ENCODE data around the gene GPBP1. TPM values are rescaled to one million over a fixed set of nuclear protein-coding genes. Genes with fewer than 3 reads are reported as not detected.

GPBP1 gene
- total and polyA plus RNA-seq, 2 donors (not counting 3 experiments of a cell fraction or from before 2014, with no cell fraction given) = 11.7 to 57.4 TPM

- ChIA-PET POLR2A (no interaction called here), CTCF (interaction anchor here (1.2 to 2.0 kb wide), 4 partner anchors 13 to 52 kb away, joined by 3 to 8 read pairs (median 6); no protein-coding TSS in a partner anchor)
- no TSS peak for BruUV-seq (replicated peaks)
- dilution Hi-C loops (cut with MboI; ENCODE audit: extremely low pct_ligation_motif_present, low sequenced_read_pairs) (no loop called here), intact Hi-C loops (cut with micrococcal nuclease) (no loop called here)
- Histone ChIP-seq H3K4me1 (ENCODE audit: control insufficient read depth, extremely low read depth, insufficient read depth, low read length) (no peaks in the 10 kb centered on the region), H3K36me3 (ENCODE audit: control insufficient read depth in 2 of 2, extremely low read depth in 1 of 2, insufficient read depth in 2 of 2, low read length in 2 of 2) (no peaks in the 10 kb centered on the region), H4K20me1 (replicated peaks; ENCODE audit: control insufficient read depth, extremely low read depth, insufficient read depth, low read length) (no peaks in the 10 kb centered on the region), H3K9me1 (replicated peaks; ENCODE audit: control insufficient read depth, extremely low read depth, insufficient read depth, low read length) (no peaks in the 10 kb centered on the region), H3K27me3 (ENCODE audit: control insufficient read depth in 2 of 2, insufficient read depth in 2 of 2, low read length in 2 of 2) (no peaks in the 10 kb centered on the region), H3K9ac (replicated peaks; ENCODE audit: extremely low read depth, insufficient read depth, low read length) (no peak overlapping the region), H3K27ac (ENCODE audit: insufficient read depth, low read depth, low read length) (no peak overlapping the region), H2AFZ (ENCODE audit: low read depth, low read length) (no peak overlapping the region), H3K9me3 (replicated peaks; ENCODE audit: control insufficient read depth, insufficient read depth, low read length) (no peaks in the 10 kb centered on the region), H3K79me2 (ENCODE audit: control insufficient read depth, insufficient read depth, low read length) (peaks cover 100% of the 10 kb centered on the region), H3K4me3 (replicated peaks in 1 of 3; ENCODE audit: insufficient read depth in 1 of 3, low read depth in 1 of 3, low read length in 3 of 3) (no peak overlapping the region), H3K4me2 (ENCODE audit: insufficient read depth, low read length) (no peak overlapping the region)
- TF ChIP-seq CTCF (IDR thresholded peaks at IDR 0.05; ENCODE audit: extremely low read depth in 1 of 2, insufficient read depth in 1 of 2, low read depth in 1 of 2, low read length in 2 of 2) (no peak), POLR2AphosphoS5 (IDR thresholded peaks at IDR 0.05; ENCODE audit: insufficient read depth, low read depth, low read length) (no peak), MYC (IDR thresholded peaks at IDR 0.05; ENCODE audit: low read depth, low read length) (no peak), GATA2 (IDR thresholded peaks at IDR 0.05; ENCODE audit: insufficient read depth, insufficient read length, low read depth, low read length) (no peak), JUN (IDR thresholded peaks at IDR 0.05; ENCODE audit: borderline replicate concordance, insufficient read depth, insufficient read length, low read depth) (no peak), MAX (IDR thresholded peaks at IDR 0.05; ENCODE audit: insufficient read depth, insufficient read length) (no peak), FOS (IDR thresholded peaks at IDR 0.05; ENCODE audit: borderline replicate concordance, insufficient read depth, low read length) (no peak), POLR2A (IDR thresholded peaks at IDR 0.05; ENCODE audit: low read depth, low read length) (no peak), EZH2 (IDR thresholded peaks at IDR 0.05; ENCODE audit: borderline replicate concordance, low read depth, low read length, severe bottlenecking) (no peak)
- DNase-seq (ENCODE audit: low read depth, low spot score) = no peak
- FAIRE-seq = no peak
Measured at GRCh38 chr5:57189515-57189914, 15.7 kb downstream of the GPBP1 start.
